Adrenal gland (tissue), 5 donors: ENCODE data around the gene SULF2.

Experiments used
- POLR2A ChIP-seq, 2 donors: fragments of 450-650 bp; IDR thresholded peaks; one replicate each; pipeline ENCODE4 v1.6.1; 2017; ENCODE audit warnings: antibody characterized with exemption in 2 of 2, mild to moderate bottlenecking in 2 of 2, moderate library complexity in 1 of 2
- TF ChIP-seq, protein P1 (sequence below), 6 experiments: fragments of 450-650 bp in 4 of 6; fragments of 200-600 bp in 2 of 6; sonication (generic) in 1 of 6; IDR thresholded peaks; 1 replicate in 5 of 6; 2 replicates in 1 of 6; pipeline versions ENCODE4 v1.5.1 to v1.8.0; 2016 to 2021; ENCODE audit warnings: antibody characterized with exemption in 6 of 6, mild to moderate bottlenecking in 2 of 6, moderate library complexity in 1 of 6
- donor health status: DM: no; HTN: no; CAD: no.

GRCh38 chr20:47699818-47700217 is 85.5 kb downstream of the SULF2 start:
- TF ChIP-seq, protein P1, sequence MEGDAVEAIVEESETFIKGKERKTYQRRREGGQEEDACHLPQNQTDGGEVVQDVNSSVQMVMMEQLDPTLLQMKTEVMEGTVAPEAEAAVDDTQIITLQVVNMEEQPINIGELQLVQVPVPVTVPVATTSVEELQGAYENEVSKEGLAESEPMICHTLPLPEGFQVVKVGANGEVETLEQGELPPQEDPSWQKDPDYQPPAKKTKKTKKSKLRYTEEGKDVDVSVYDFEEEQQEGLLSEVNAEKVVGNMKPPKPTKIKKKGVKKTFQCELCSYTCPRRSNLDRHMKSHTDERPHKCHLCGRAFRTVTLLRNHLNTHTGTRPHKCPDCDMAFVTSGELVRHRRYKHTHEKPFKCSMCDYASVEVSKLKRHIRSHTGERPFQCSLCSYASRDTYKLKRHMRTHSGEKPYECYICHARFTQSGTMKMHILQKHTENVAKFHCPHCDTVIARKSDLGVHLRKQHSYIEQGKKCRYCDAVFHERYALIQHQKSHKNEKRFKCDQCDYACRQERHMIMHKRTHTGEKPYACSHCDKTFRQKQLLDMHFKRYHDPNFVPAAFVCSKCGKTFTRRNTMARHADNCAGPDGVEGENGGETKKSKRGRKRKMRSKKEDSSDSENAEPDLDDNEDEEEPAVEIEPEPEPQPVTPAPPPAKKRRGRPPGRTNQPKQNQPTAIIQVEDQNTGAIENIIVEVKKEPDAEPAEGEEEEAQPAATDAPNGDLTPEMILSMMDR (IDR thresholded peaks at IDR 0.05), result no peak
- no peak for TF ChIP-seq POLR2A (IDR thresholded peaks at IDR 0.05)
